ENCODE measurements around the gene TTC27.

The TTC27 gene

DNA sequence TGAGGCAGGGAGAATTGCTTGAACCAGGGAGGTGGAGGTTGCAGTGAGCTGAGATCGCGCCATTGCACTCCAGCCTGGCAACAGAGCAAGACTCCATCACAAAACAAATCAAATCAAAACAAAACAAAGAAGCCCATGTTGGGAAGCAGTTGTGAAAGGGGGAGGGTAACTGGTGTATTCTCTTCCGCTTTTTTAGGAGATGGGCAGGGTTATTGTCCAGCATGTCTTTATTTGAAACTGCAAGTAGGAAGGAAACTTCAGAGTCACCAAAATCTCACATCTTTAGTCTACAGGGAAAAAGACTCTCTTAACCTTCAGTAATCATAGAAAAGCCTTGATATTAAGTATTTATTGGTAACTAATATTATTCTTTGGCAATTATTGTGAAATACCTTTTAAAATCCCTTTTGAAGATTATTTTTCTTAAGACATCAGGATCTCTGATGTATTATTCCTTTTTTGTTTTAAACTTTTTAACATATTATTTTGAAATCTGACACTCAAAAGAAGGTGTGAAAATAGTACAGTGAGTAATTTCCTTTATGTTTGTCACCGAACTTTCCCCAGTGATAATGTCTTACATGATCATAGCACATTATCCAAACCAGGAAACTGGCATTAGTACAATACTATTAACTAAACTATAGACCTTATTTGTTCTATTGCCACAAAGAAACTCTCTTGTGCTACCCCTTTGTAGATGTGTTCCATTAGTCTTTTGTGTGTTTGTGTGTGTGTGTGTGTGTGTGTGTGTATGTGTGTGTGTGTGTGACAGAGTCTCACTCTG lies 234.6 kb downstream of the TTC27 start:
- DNase-seq (no peak), ATAC-seq (ENCODE audit: insufficient read depth, low read depth) (no peak)
- Histone ChIP-seq H3K4me3 (ENCODE audit: low read depth in 1 of 2, low read length in 2 of 2) (no peak overlapping the region), H3K4me1 (ENCODE audit: insufficient read depth, low read length) (no peaks in the 10 kb centered on the region), H3K9me3 (ENCODE audit: insufficient read depth, low read length, severe bottlenecking) (no peaks in the 10 kb centered on the region), H3K9ac (ENCODE audit: low read depth, low read length) (no peak overlapping the region), H3K27me3 (ENCODE audit: insufficient read depth, low read length, poor library complexity) (no peaks in the 10 kb centered on the region), H4K20me1 (ENCODE audit: insufficient read depth, low read length) (no peaks in the 10 kb centered on the region), H3K79me2 (ENCODE audit: insufficient read depth, low read length) (no peaks in the 10 kb centered on the region), H3K4me2 (ENCODE audit: insufficient read depth, low read length) (no peak overlapping the region), H3K36me3 (ENCODE audit: insufficient read depth, low read length) (no peaks in the 10 kb centered on the region), H3K27ac (ENCODE audit: low read length) (no peak overlapping the region), H2AFZ (ENCODE audit: low read depth, low read length) (no peak overlapping the region)
- no peak for TF ChIP-seq EZH2 (IDR thresholded peaks at IDR 0.05; ENCODE audit: borderline replicate concordance, low read depth, low read length, severe bottlenecking)
- TF ChIP-seq, protein P1, sequence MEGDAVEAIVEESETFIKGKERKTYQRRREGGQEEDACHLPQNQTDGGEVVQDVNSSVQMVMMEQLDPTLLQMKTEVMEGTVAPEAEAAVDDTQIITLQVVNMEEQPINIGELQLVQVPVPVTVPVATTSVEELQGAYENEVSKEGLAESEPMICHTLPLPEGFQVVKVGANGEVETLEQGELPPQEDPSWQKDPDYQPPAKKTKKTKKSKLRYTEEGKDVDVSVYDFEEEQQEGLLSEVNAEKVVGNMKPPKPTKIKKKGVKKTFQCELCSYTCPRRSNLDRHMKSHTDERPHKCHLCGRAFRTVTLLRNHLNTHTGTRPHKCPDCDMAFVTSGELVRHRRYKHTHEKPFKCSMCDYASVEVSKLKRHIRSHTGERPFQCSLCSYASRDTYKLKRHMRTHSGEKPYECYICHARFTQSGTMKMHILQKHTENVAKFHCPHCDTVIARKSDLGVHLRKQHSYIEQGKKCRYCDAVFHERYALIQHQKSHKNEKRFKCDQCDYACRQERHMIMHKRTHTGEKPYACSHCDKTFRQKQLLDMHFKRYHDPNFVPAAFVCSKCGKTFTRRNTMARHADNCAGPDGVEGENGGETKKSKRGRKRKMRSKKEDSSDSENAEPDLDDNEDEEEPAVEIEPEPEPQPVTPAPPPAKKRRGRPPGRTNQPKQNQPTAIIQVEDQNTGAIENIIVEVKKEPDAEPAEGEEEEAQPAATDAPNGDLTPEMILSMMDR (IDR thresholded peaks at IDR 0.05; ENCODE audit: borderline replicate concordance, extremely low read depth, low read length, poor library complexity, severe bottlenecking), result no peak

- Histone ChIP-seq H3K4me2 (ENCODE audit: insufficient read depth, low read length) (no peak overlapping the region), H3K4me1 (ENCODE audit: insufficient read depth, low read length) (no peaks in the 10 kb centered on the region), H3K4me3 (ENCODE audit: low read depth in 1 of 2, low read length in 2 of 2) (no peak overlapping the region), H3K9ac (ENCODE audit: low read depth, low read length) (no peak overlapping the region), H4K20me1 (ENCODE audit: insufficient read depth, low read length) (no peaks in the 10 kb centered on the region), H3K36me3 (ENCODE audit: insufficient read depth, low read length) (no peaks in the 10 kb centered on the region), H3K9me3 (ENCODE audit: insufficient read depth, low read length, severe bottlenecking) (no peaks in the 10 kb centered on the region), H2AFZ (ENCODE audit: low read depth, low read length) (no peak overlapping the region), H3K27ac (ENCODE audit: low read length) (no peak overlapping the region), H3K79me2 (ENCODE audit: insufficient read depth, low read length) (no peaks in the 10 kb centered on the region), H3K27me3 (ENCODE audit: insufficient read depth, low read length, poor library complexity) (no peaks in the 10 kb centered on the region)
- TF ChIP-seq EZH2 (IDR thresholded peaks at IDR 0.05; ENCODE audit: borderline replicate concordance, low read depth, low read length, severe bottlenecking), result no peak
- ATAC-seq (ENCODE audit: insufficient read depth, low read depth) (no peak), DNase-seq (no peak)
Observed at GRCh38 chr2:32863326-32863725, 235.5 kb downstream of the TTC27 start.

DNA sequence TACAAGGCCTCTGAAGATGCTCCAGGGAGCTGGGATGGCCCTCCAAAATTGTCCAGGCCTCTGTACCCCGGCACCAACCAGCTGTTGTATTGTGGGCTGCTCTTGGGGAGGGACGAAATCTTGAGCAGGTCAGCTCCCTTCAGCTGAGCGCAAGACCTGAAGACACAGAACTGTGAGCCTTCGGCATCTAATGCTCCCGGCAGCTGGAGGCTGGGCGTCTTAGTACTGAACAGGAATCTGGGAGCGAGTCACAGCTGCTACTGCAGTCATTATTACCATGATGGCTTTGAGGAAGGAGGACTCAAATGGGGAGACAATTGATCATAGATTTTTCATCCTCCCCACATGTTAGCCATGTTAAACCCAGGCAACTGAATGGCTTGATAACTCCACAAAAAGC lies 236.0 kb downstream of the TTC27 start:
- Histone ChIP-seq H3K79me2 (ENCODE audit: insufficient read depth, low read length) (no peaks in the 10 kb centered on the region), H4K20me1 (ENCODE audit: insufficient read depth, low read length) (no peaks in the 10 kb centered on the region), H3K27me3 (ENCODE audit: insufficient read depth, low read length, poor library complexity) (no peaks in the 10 kb centered on the region), H3K27ac (ENCODE audit: low read length) (no peak overlapping the region), H3K4me1 (ENCODE audit: insufficient read depth, low read length) (no peaks in the 10 kb centered on the region), H3K4me2 (ENCODE audit: insufficient read depth, low read length) (no peak overlapping the region), H3K36me3 (ENCODE audit: insufficient read depth, low read length) (no peaks in the 10 kb centered on the region), H2AFZ (ENCODE audit: low read depth, low read length) (no peak overlapping the region), H3K9ac (ENCODE audit: low read depth, low read length) (no peak overlapping the region), H3K9me3 (ENCODE audit: insufficient read depth, low read length, severe bottlenecking) (no peaks in the 10 kb centered on the region), H3K4me3 (ENCODE audit: low read depth in 1 of 2, low read length in 2 of 2) (no peak overlapping the region)
- no peak for DNase-seq
- no peak for TF ChIP-seq EZH2 (IDR thresholded peaks at IDR 0.05; ENCODE audit: borderline replicate concordance, low read depth, low read length, severe bottlenecking)
- TF ChIP-seq, protein P1 (IDR thresholded peaks at IDR 0.05; ENCODE audit: borderline replicate concordance, extremely low read depth, low read length, poor library complexity, severe bottlenecking), result no peak
- ATAC-seq (ENCODE audit: insufficient read depth, low read depth), result no peak

DNA sequence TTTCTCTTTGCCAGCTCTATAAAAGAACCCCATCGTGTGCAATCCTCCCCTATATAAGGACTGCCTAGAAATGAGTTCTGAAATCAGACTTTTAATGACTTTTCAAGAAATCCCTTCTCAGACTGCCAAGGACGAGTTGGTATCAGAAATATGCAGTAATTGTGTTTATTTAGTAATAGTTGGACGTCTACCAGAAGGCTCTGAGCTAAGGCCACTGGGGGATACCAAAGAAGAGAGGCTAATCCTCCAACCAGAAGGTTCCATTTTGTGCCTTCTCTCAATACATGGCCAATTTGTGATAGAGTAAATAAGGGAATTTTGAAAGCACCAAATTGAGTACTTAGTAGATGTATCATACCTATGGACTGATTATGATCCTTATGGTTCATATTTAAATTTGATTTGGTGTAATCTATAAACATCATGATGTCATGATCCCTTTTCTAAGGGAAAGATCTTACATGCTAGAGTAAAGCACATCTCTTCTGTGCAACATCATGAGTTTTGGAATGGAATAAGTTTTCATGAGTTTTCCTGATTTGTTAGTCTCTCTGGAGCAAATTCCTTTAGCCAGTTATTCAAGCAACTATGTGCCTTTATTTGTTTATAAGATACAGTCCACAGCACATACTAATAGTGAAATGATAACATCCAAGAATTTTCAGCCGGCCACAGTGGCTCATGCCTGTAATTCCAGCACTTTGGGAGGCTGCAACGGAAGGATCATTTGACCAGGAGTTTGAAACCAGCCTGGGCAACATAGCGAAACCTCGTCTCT lies 236.7 kb downstream of the TTC27 start:
- Histone ChIP-seq H2AFZ (ENCODE audit: low read depth, low read length) (no peak overlapping the region), H3K4me1 (ENCODE audit: insufficient read depth, low read length) (no peaks in the 10 kb centered on the region), H3K27ac (ENCODE audit: low read length) (no peak overlapping the region), H3K9ac (ENCODE audit: low read depth, low read length) (no peak overlapping the region), H3K9me3 (ENCODE audit: insufficient read depth, low read length, severe bottlenecking) (no peaks in the 10 kb centered on the region), H3K4me2 (ENCODE audit: insufficient read depth, low read length) (no peak overlapping the region), H3K79me2 (ENCODE audit: insufficient read depth, low read length) (no peaks in the 10 kb centered on the region), H4K20me1 (ENCODE audit: insufficient read depth, low read length) (no peaks in the 10 kb centered on the region), H3K36me3 (ENCODE audit: insufficient read depth, low read length) (no peaks in the 10 kb centered on the region), H3K27me3 (ENCODE audit: insufficient read depth, low read length, poor library complexity) (no peaks in the 10 kb centered on the region), H3K4me3 (ENCODE audit: low read depth in 1 of 2, low read length in 2 of 2) (no peak overlapping the region)
- DNase-seq (no peak), ATAC-seq (ENCODE audit: insufficient read depth, low read depth) (no peak)
- no peak for TF ChIP-seq EZH2 (IDR thresholded peaks at IDR 0.05; ENCODE audit: borderline replicate concordance, low read depth, low read length, severe bottlenecking)
- TF ChIP-seq, protein P1 (IDR thresholded peaks at IDR 0.05; ENCODE audit: borderline replicate concordance, extremely low read depth, low read length, poor library complexity, severe bottlenecking), result no peak

Data from DND-41 (cell line).